ENCODE data around the gene SRPRA. TPM values are rescaled to one million over a fixed set of nuclear protein-coding genes. Genes with fewer than 3 reads are reported as not detected.

SRPRA gene
- total RNA-seq, 2 experiments from 2014 or later, result 127 to 128 TPM

- ChIA-PET CTCF (no interaction called here), POLR2A (no interaction called here)
- H3K36me3 Mint-ChIP-seq (ENCODE audit: low read depth), result peaks cover 9% of the 10 kb centered on the region
- DNase-seq, result peak; percentile 98
- H3K27me3 Mint-ChIP-seq, result no peaks in the 10 kb centered on the region
- intact Hi-C loops (cut with micrococcal nuclease), result no loop called here
- peaks cover 51% of the 10 kb centered on the region for H3K4me1 Mint-ChIP-seq (ENCODE audit: low read depth)
- peak overlapping the region; percentile 51 for H3K27ac Mint-ChIP-seq
- no peak for TF ChIP-seq CTCF (IDR thresholded peaks at IDR 0.05)
- peak; percentile 57 for ATAC-seq
- no peaks in the 10 kb centered on the region for H3K9me3 Mint-ChIP-seq
- peak overlapping the region; percentile 99 for H3K4me3 Mint-ChIP-seq
Measured at GRCh38 chr11:126284829-126285228, 16.1 kb upstream of the SRPRA start.

GRCh38 chr11:126282736-126283591 is 14.3 kb upstream of the SRPRA start, which contains the start of gene TIRAP:
Gene TIRAP, plus strand, starts transcription at chr11:126283093. Its CDS starts 7,802 bp downstream, at chr11:126290895.
- H3K27ac Mint-ChIP-seq, result peak within 1 kb of the TSS; percentile 91
- peaks cover 46% of the 10 kb centered on the region for H3K4me1 Mint-ChIP-seq (ENCODE audit: low read depth)
- H3K4me3 Mint-ChIP-seq, result peak within 1 kb of the TSS; percentile 99
- no peaks in the 10 kb centered on the region for H3K27me3 Mint-ChIP-seq
- H3K9me3 Mint-ChIP-seq, result no peaks in the 10 kb centered on the region
- ChIA-PET POLR2A (interaction anchor here (0.6 to 3.2 kb wide), 12 partner anchors 11 to 52 kb away, joined by 3 to 25 read pairs (median 3); partner anchors contain the start of genes FOXRED1 and SRPRA), CTCF (interaction anchor here (1.0 kb wide), 1 partner anchor 16 kb away, joined by 3 read pairs; no protein-coding TSS in a partner anchor)
- TF ChIP-seq CTCF (IDR thresholded peaks at IDR 0.05), result no peak
- peak; percentile 63 for ATAC-seq
- intact Hi-C loops (cut with micrococcal nuclease), result no loop called here
- peaks cover 6% of the 10 kb centered on the region for H3K36me3 Mint-ChIP-seq (ENCODE audit: low read depth)
- peak; percentile 73 for DNase-seq

- peak; percentile 32 for ATAC-seq
- intact Hi-C loops (cut with micrococcal nuclease), result no loop called here
- no peak for TF ChIP-seq CTCF (IDR thresholded peaks at IDR 0.05)
- Mint-ChIP-seq H3K36me3 (ENCODE audit: low read depth) (peaks cover 6% of the 10 kb centered on the region), H3K4me1 (ENCODE audit: low read depth) (peaks cover 46% of the 10 kb centered on the region), H3K9me3 (no peaks in the 10 kb centered on the region), H3K27me3 (no peaks in the 10 kb centered on the region), H3K4me3 (peak overlapping the region; percentile 99), H3K27ac (peak overlapping the region; percentile 83)
- ChIA-PET POLR2A (interaction anchor here (1.0 to 3.2 kb wide), 7 partner anchors 10 to 36 kb away, joined by 3 to 25 read pairs (median 4); partner anchors contain the start of genes FOXRED1 and SRPRA), CTCF (no interaction called here)
- DNase-seq, result peak; percentile 55
Measured at GRCh38 chr11:126282361-126282735, 13.7 kb upstream of the SRPRA start.

- H3K27me3 Mint-ChIP-seq, result no peaks in the 10 kb centered on the region
Measured at GRCh38 chr11:126281666-126282175, 13.0 kb upstream of the SRPRA start.

More at GRCh38 chr11:126281666-126282175, 13.0 kb upstream of the SRPRA start:
- Mint-ChIP-seq H3K36me3 (ENCODE audit: low read depth) (peaks cover 8% of the 10 kb centered on the region), H3K9me3 (no peaks in the 10 kb centered on the region), H3K4me1 (ENCODE audit: low read depth) (peaks cover 43% of the 10 kb centered on the region), H3K27ac (peak overlapping the region; percentile 83), H3K4me3 (peak overlapping the region; percentile 99)
- intact Hi-C loops (cut with micrococcal nuclease), result no loop called here
- ATAC-seq (no peak), DNase-seq (no peak)
- ChIA-PET CTCF (no interaction called here), POLR2A (interaction anchor here (0.7 to 3.2 kb wide), 9 partner anchors 9 to 71 kb away, joined by 3 to 25 read pairs (median 4); partner anchors contain the start of genes FAM118B, FOXRED1, RPUSD4 and SRPRA)
- TF ChIP-seq CTCF (IDR thresholded peaks at IDR 0.05), result no peak

Data from activated CD8-positive, alpha-beta T cell treated with anti-CD3 and anti-CD28 coated beads for 36 hours (primary cell).